HepG2 (cell line): ENCODE measurements around the gene LIMS2.

ENCODE experiments used
- CAMTA2 ChIP-seq: sonication (generic); formaldehyde crosslinking; IDR thresholded peaks from 2 replicates; pipeline ENCODE4 v1.4.0; 2020; ENCODE audit warnings: mild to moderate bottlenecking, missing genetic modification reagents, borderline replicate concordance
- CHD2 ChIP-seq: IDR thresholded peaks from 2 replicates; pipeline ENCODE4 v1.6.1; 2011; ENCODE audit warnings: low read depth, low read length, improper control_type of control experiment
- EZH2 ChIP-seq: conservative IDR thresholded peaks from 2 replicates; pipeline ENCODE4 v1.6.1; 2012; ENCODE audit warnings: mild to moderate bottlenecking, low read depth, low read length, moderate library complexity
- HDAC2 ChIP-seq: sonication (generic); formaldehyde crosslinking; IDR thresholded peaks from 2 replicates; pipeline ENCODE4 v1.4.0; 2020; ENCODE audit warnings: missing genetic modification reagents
- HMG20B ChIP-seq: conservative IDR thresholded peaks from 2 replicates; pipeline ENCODE4 v1.6.1; 2016; ENCODE audit warnings: missing genetic modification reagents, missing compliant biosample characterization
- MXD4 ChIP-seq: IDR thresholded peaks from 2 replicates; pipeline ENCODE4 v1.6.1; 2016; ENCODE audit warnings: mild to moderate bottlenecking, missing biosample characterization, missing genetic modification reagents
- NAIF1 ChIP-seq: sonication (generic); formaldehyde crosslinking; IDR thresholded peaks from 2 replicates; pipeline ENCODE4 v1.5.0; 2020; ENCODE audit warnings: mild to moderate bottlenecking, missing genetic modification reagents, borderline replicate concordance
- ZNF644 ChIP-seq: IDR thresholded peaks from 2 replicates; pipeline ENCODE4 v1.6.1; 2016; ENCODE audit warnings: low read depth
- ZZZ3 ChIP-seq: sonication (generic); formaldehyde crosslinking; IDR thresholded peaks from 2 replicates; pipeline ENCODE4 v1.4.0; 2020; ENCODE audit warnings: missing genetic modification reagents, mild to moderate bottlenecking, borderline replicate concordance

DNA sequence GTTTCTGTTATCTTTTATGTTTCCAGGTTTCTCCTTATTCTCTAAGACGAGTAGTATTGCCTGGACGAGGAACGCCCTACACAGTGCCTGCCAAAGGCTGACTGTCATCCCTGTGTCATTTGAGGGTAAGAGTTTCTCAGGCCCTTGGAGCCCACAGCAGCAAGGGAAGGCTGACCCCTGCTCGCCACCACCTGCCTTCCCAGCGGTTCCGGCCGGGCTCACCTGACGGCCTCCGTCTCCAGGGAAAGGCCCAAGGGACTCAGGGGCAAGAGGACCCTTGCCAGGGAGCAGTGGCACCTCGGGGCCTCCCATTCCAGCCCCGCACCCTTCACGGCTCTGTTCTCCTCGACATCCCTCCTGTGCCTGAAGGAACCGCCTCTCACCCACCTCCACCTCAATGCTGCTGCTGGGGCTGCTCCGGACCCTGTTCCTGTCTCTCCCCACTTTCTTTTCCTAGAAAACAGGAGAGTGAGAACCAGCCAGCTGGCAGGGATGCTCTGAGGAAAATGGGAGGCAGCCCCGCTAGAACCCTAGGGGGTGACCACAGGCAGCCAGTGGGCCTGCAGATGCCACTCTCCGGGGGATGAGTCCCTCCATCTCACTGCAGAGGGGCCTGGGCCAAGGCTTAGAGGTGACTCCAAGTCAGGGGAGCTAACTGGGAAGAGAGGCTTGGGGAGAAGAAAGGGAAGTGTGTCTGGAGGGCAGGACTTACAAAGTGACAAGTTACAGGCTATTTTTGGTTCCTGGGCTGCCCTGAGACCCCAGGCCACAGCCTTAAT, 1.9 kb downstream of the LIMS2 start:
- no peak for TF ChIP-seq CAMTA2
- no peak for TF ChIP-seq NAIF1 (CRISPR knock-in tag)
- no peak for TF ChIP-seq ZNF644
- TF ChIP-seq EZH2 = no peak
- no peak for TF ChIP-seq HDAC2
- no peak for TF ChIP-seq HMG20B (CRISPR knock-in tag)
- TF ChIP-seq CHD2 = no peak
- no peak for TF ChIP-seq ZZZ3 (CRISPR knock-in tag)
- no peak for TF ChIP-seq MXD4 (CRISPR knock-in tag)
